ENCODE measurements around the gene MRPL44. TPM values are rescaled to one million over a fixed set of nuclear protein-coding genes. Genes with fewer than 3 reads are reported as not detected.

The MRPL44 gene
- total RNA-seq, 4 donors from 2014 or later = 25.8 to 40.6 (median 33.7) TPM

DNA sequence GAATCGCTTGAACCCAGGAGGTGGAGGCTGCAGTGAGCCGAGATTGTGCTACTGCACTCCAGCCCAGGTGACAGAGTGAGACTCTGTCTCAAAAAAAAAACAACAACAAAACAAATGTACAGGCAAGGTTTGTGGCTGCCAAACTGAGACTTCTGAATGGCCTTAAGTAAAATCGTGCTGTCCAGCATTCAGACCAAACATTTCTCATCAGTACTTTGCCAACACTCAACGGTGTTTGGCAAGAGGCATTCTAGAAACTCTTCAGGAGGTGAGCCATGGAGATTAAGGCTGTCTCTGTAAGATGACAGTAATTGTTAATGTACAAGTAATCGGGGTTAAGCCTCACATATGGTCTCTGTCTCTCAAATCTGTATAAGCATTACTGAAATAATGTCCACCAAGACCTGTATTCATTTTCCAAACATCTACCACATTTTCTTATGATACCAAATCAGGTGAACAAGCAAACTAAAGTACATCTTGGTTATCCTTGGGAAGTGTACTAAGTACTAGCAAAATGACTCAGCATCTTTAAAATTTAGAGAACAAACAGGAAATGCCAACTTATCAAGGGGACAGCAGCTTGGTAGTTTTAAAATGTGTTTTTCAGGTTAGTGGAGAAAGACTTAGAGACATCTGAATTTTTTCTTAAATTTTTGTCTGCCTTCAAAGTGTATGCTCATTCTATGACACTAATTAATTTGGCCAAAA is 52.5 kb downstream of the MRPL44 start:
- no peak for DNase-seq
- Histone ChIP-seq H3K9me3 (no peaks in the 10 kb centered on the region), H3K27me3 (no peaks in the 10 kb centered on the region), H3K27ac (no peak overlapping the region), H3K4me3 (no peak overlapping the region), H3K36me3 (no peaks in the 10 kb centered on the region), H3K4me1 (no peaks in the 10 kb centered on the region)
- in situ Hi-C loops (cut with MboI; ENCODE audit: low sequenced_read_pairs in 4 of 4) (no loop called here), intact Hi-C loops (cut with DNase I; ENCODE audit: low total_unique reads) (no loop called here)
- ATAC-seq = no peak
- TF ChIP-seq POLR2A (IDR thresholded peaks at IDR 0.05) (no peak), CTCF (IDR thresholded peaks at IDR 0.05 in 4 of 5, conservative IDR thresholded peaks at IDR 0.05 in 1 of 5) (no peak)

DNA sequence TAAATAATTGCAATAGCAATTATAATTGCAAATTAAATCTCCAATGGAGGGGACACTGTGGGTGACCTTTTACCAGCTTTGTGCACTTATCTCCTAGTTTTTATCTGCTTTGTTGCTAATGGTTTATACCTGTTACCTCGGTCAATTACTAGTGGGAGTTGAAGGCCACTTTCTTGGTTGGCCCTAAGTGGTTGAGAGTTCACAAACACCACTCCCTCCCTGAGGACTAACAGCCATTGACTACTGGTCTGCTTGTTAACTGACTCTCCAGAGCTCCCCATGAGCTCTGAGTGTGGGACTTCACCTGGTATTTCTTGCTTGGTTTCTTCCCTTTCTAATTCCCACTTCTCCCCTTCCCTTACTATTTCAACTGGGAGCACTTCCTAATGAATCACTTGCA is 54.6 kb downstream of the MRPL44 start:
- Histone ChIP-seq H3K36me3 (no peaks in the 10 kb centered on the region), H3K4me1 (no peaks in the 10 kb centered on the region), H3K4me3 (no peak overlapping the region), H3K27ac (no peak overlapping the region), H3K27me3 (no peaks in the 10 kb centered on the region), H3K9me3 (no peaks in the 10 kb centered on the region)
- no peak for ATAC-seq
- TF ChIP-seq POLR2A (IDR thresholded peaks at IDR 0.05) (no peak), CTCF (IDR thresholded peaks at IDR 0.05 in 4 of 5, conservative IDR thresholded peaks at IDR 0.05 in 1 of 5) (no peak)
- no peak for DNase-seq
- in situ Hi-C loops (cut with MboI; ENCODE audit: low sequenced_read_pairs in 4 of 4) = no loop called here
- intact Hi-C loops (cut with DNase I; ENCODE audit: low total_unique reads) = no loop called here

GRCh38 chr2:224014336-224014735 is 57.1 kb downstream of the MRPL44 start:
- Histone ChIP-seq H3K4me1 (no peaks in the 10 kb centered on the region), H3K27ac (no peak overlapping the region), H3K4me3 (no peak overlapping the region), H3K9me3 (no peaks in the 10 kb centered on the region), H3K36me3 (no peaks in the 10 kb centered on the region), H3K27me3 (no peaks in the 10 kb centered on the region)
- ATAC-seq (no peak), DNase-seq (no peak)
- intact Hi-C loops (cut with DNase I; ENCODE audit: low total_unique reads) = no loop called here
- in situ Hi-C loops (cut with MboI; ENCODE audit: low sequenced_read_pairs in 4 of 4) = no loop called here
- no peak for TF ChIP-seq POLR2A (IDR thresholded peaks at IDR 0.05)
- TF ChIP-seq CTCF (IDR thresholded peaks at IDR 0.05 in 4 of 5, conservative IDR thresholded peaks at IDR 0.05 in 1 of 5) = no peak

DNA sequence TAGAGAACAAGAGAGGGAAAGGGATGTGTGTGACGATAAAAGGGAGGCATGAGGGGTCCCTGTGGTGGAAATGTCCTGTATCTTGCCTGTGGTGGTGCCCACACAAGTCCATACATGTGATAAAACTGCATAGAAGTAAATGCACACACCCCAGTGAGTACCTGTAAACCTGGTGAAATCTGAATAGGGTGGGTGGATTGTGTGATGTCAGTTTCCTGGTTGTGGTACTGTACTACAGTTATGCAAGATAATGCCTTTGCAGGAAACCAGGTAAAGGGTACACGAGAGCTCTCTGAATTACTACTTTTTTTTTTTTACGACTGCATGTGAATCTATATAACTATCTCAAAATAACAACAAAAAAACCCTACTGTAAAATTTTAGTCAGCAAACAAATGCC is 59.7 kb downstream of the MRPL44 start:
- ATAC-seq (no peak), DNase-seq (no peak)
- in situ Hi-C loops (cut with MboI; ENCODE audit: low sequenced_read_pairs in 4 of 4) (no loop called here), intact Hi-C loops (cut with DNase I; ENCODE audit: low total_unique reads) (no loop called here)
- H3K4me1 ChIP-seq = no peaks in the 10 kb centered on the region
- H3K4me3 ChIP-seq = no peak overlapping the region
- TF ChIP-seq CTCF (IDR thresholded peaks at IDR 0.05 in 4 of 5, conservative IDR thresholded peaks at IDR 0.05 in 1 of 5) (no peak), POLR2A (IDR thresholded peaks at IDR 0.05) (no peak)
- no peak overlapping the region for H3K27ac ChIP-seq
- no peaks in the 10 kb centered on the region for H3K27me3 ChIP-seq
- H3K36me3 ChIP-seq = no peaks in the 10 kb centered on the region
- H3K9me3 ChIP-seq = no peaks in the 10 kb centered on the region

Other genes with a start within 250 kb of the MRPL44 start
- gene AP1S3, start 119.9 kb upstream of the MRPL44 start, total RNA-seq = under 1 TPM in 1 of 4 donors, not detected in 3; 0.20 TPM
- gene WDFY1, start 12.1 kb upstream of the MRPL44 start, total RNA-seq = 10 to 100 TPM; 12.0 to 25.7 (median 17.1) TPM
- 1 to 10 TPM in 3 of 4 donors, under 1 TPM in 1; 0.41 to 2.8 (median 1.4) TPM for gene SERPINE2, start 81.8 kb downstream of the MRPL44 start, total RNA-seq